Central memory CD4-positive, alpha-beta T cell (primary cell): ENCODE results near the gene SEC23IP.
A peak's percentile ranks its signal among the peaks of the same experiment; 100 is the strongest.
"Not testable (repeated sequence)": the region's sequence is repeated elsewhere in the genome, so short reads cannot be mapped to it uniquely, and the experiment has no call there.

Experiments
- DNase-seq: peaks from one replicate; pipeline ENCODE4 v3.0.0; 2022
- total RNA-seq, 3 experiments: gene quantifications; one replicate each; lab custom pipeline; 2026; lab: John Stamatoyannopoulos, UW

SEC23IP gene
- 38.4 to 105 (median 81.2) reads per million in 3 experiments for total RNA-seq

- DNase-seq: peak; percentile 86
Measured at GRCh38 chr10:119892188-119893065, at the start of gene SEC23IP. TSS of gene SEC23IP (plus strand) at chr10:119892730. CDS start at chr10:119892783, 53 bp downstream.

- DNase-seq: no peak
Measured at GRCh38 chr10:119845656-119846055, 46.9 kb upstream of the SEC23IP start.

GRCh38 chr10:119849031-119849789, 43.3 kb upstream of the SEC23IP start:
- no peak for DNase-seq

- DNase-seq: no peak
Measured at GRCh38 chr10:119849944-119850343, 42.6 kb upstream of the SEC23IP start.

- DNase-seq: no peak
Measured at GRCh38 chr10:119852277-119852676, 40.3 kb upstream of the SEC23IP start.

GRCh38 chr10:119852822-119853221, 39.7 kb upstream of the SEC23IP start:
- DNase-seq: no peak

GRCh38 chr10:119853574-119853973, 39.0 kb upstream of the SEC23IP start:
- DNase-seq: no peak

GRCh38 chr10:119858063-119858462, 34.5 kb upstream of the SEC23IP start:
- no peak for DNase-seq

- DNase-seq: peak; percentile 44
Measured at GRCh38 chr10:119859420-119860258, 32.9 kb upstream of the SEC23IP start.

- DNase-seq: no peak
Measured at GRCh38 chr10:119860866-119861607, 31.5 kb upstream of the SEC23IP start.

GRCh38 chr10:119862524-119862923, 30.0 kb upstream of the SEC23IP start:
- DNase-seq: no peak

GRCh38 chr10:119863951-119864565, 28.5 kb upstream of the SEC23IP start:
- no peak for DNase-seq

GRCh38 chr10:119865699-119866240, 26.8 kb upstream of the SEC23IP start:
- DNase-seq: no peak

- no peak for DNase-seq
Measured at GRCh38 chr10:119867317-119867716, 25.2 kb upstream of the SEC23IP start.

- DNase-seq: not testable (repeated sequence)
Measured at GRCh38 chr10:119869398-119869797, 23.1 kb upstream of the SEC23IP start.

- DNase-seq: peak; percentile 49
Measured at GRCh38 chr10:119871881-119872609, 20.5 kb upstream of the SEC23IP start.

GRCh38 chr10:119872610-119872859, 20.0 kb upstream of the SEC23IP start, which contains the start of gene MCMBP:
TSS of gene MCMBP (minus strand) at chr10:119872843. CDS start at chr10:119872584, 259 bp downstream.
- DNase-seq: no peak

GRCh38 chr10:119872860-119873681, 19.5 kb upstream of the SEC23IP start:
- DNase-seq: peak; percentile 86

- no peak for DNase-seq
Measured at GRCh38 chr10:119878524-119878923, 14.0 kb upstream of the SEC23IP start.
